ENCODE data around the gene L1CAM. TPM values are rescaled to one million over a fixed set of nuclear protein-coding genes. Genes with fewer than 3 reads are reported as not detected.
A peak's percentile ranks its signal among the peaks of the same experiment; 100 is the strongest.

The L1CAM gene
- total and polyA plus RNA-seq, 2 donors (not counting 1 experiment from before 2014, with no cell fraction given) = 9.4 to 19.9 TPM

DNA sequence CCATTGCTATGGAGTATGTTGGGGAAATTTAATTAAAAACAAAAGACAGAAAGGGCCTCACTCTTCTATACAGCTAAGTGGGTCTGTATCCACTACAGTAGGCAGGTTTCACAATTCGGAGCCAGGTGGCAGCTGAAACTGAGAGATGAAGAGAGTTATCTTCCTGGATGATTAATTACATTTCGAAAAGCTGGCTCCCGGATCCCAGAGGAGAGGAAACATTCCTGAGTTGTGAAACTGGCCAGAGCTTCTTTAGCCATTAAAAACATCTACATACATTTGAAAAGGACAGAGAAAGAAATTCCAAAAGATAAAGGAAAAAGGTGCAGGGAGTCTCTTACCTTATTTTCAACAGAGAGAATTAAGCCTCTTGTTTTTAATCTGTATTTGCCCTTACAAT lies 40.1 kb downstream of the L1CAM start:
- H3K9me3 Mint-ChIP-seq (ENCODE audit: insufficient read depth) = no peaks in the 10 kb centered on the region
- ChIA-PET POLR2A (no interaction called here), CTCF (no interaction called here)
- H3K4me1 Mint-ChIP-seq = peaks cover 13% of the 10 kb centered on the region
- Histone ChIP-seq H3K27me3 (replicated peaks in 1 of 4; ENCODE audit: control extremely low read depth in 1 of 4, control insufficient read depth in 3 of 4, insufficient read depth in 4 of 4, low read length in 3 of 4) (no peaks in the 10 kb centered on the region), H4K20me1 (ENCODE audit: control insufficient read depth, insufficient read depth, low read length, poor library complexity, severe bottlenecking) (no peaks in the 10 kb centered on the region), H3K4me1 (ENCODE audit: control insufficient read depth in 2 of 2, insufficient read depth in 2 of 2, low read length in 2 of 2) (peaks cover 13 to 19% of the 10 kb centered on the region in 2 donors), H3K79me2 (ENCODE audit: control insufficient read depth, insufficient read depth, low read length) (no peaks in the 10 kb centered on the region), H3K36me3 (replicated peaks in 1 of 2; ENCODE audit: control extremely low read depth in 1 of 2, control insufficient read depth in 1 of 2, extremely low read depth in 1 of 2, insufficient read depth in 2 of 2, low read length in 1 of 2) (no peaks in the 10 kb centered on the region), H3K4me3 (ENCODE audit: control extremely low read depth in 1 of 5, extremely low read depth in 1 of 5, insufficient read depth in 1 of 5, low read depth in 2 of 5, low read length in 4 of 5) (no peak overlapping the region), H2AFZ (ENCODE audit: insufficient read depth, low read depth, low read length, poor library complexity, severe bottlenecking) (no peak overlapping the region), H3K9me3 (ENCODE audit: control extremely low read depth in 1 of 3, control insufficient read depth in 2 of 3, insufficient read depth in 1 of 3, low read length in 2 of 3) (no peaks in the 10 kb centered on the region), H3K27ac (ENCODE audit: low read length in 2 of 2) (no peak overlapping the region), H3K9ac (ENCODE audit: low read length) (no peak overlapping the region), H3K4me2 (replicated peaks; ENCODE audit: low read depth, low read length, poor library complexity, severe bottlenecking) (no peak overlapping the region)
- no peak overlapping the region for H3K27ac Mint-ChIP-seq
- intact Hi-C loops (cut with micrococcal nuclease) = no loop called here
- ATAC-seq (ENCODE audit: low read depth) = no peak
- peaks cover 22% of the 10 kb centered on the region for H3K27me3 Mint-ChIP-seq
- H3K4me3 Mint-ChIP-seq = no peak overlapping the region
- TF ChIP-seq EZH2 (IDR thresholded peaks at IDR 0.05; ENCODE audit: borderline replicate concordance, insufficient read depth, low read depth, low read length, poor library complexity, severe bottlenecking) = no peak
- no peak for DNase-seq
- WGBS (ENCODE audit: insufficient coverage) = no CpG with 5 or more reads among the region's 3 CpGs

DNA sequence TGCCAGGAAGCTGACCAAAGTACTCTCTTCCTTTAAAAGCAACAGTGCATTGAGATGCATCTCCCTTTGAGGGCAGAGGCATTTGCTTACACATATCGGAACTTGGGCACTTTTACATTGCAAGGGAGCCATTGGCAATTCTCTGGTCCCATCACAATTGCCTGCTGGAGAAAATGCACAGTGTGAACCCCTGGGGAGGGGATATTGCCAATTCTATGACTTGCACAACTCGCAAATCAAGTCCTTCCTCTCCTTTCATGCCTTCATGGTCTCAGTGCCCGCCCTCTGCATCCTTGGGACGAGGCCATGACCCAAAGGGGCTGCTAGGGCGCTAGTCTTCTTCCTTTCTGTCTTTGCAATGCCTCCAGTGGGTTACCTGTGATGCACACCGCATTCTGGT lies 40.8 kb downstream of the L1CAM start:
- no peak for TF ChIP-seq EZH2 (IDR thresholded peaks at IDR 0.05; ENCODE audit: borderline replicate concordance, insufficient read depth, low read depth, low read length, poor library complexity, severe bottlenecking)
- ATAC-seq (ENCODE audit: low read depth) = no peak
- H3K9me3 Mint-ChIP-seq (ENCODE audit: insufficient read depth) = no peaks in the 10 kb centered on the region
- H3K27ac Mint-ChIP-seq = no peak overlapping the region
- H3K79me2 ChIP-seq (ENCODE audit: control insufficient read depth, insufficient read depth, low read length) = no peaks in the 10 kb centered on the region
- ChIA-PET CTCF (no interaction called here), POLR2A (no interaction called here)
- DNase-seq = no peak
- no peak overlapping the region for H3K4me3 Mint-ChIP-seq
- no CpG with 5 or more reads among the region's 6 CpGs for WGBS (ENCODE audit: insufficient coverage)
- H3K27ac ChIP-seq (ENCODE audit: low read length in 2 of 2) = no peak overlapping the region
- H3K27me3 Mint-ChIP-seq = peaks cover 19% of the 10 kb centered on the region
- no peak overlapping the region for H3K9ac ChIP-seq (ENCODE audit: low read length)
- intact Hi-C loops (cut with micrococcal nuclease) = no loop called here
- peak overlapping the region; percentile 38 for H3K4me2 ChIP-seq (replicated peaks; ENCODE audit: low read depth, low read length, poor library complexity, severe bottlenecking)
- peaks cover 13% of the 10 kb centered on the region for H3K4me1 Mint-ChIP-seq
- H3K4me1 ChIP-seq (ENCODE audit: control insufficient read depth in 2 of 2, insufficient read depth in 2 of 2, low read length in 2 of 2) = peaks cover 13 to 19% of the 10 kb centered on the region in 2 donors
- H4K20me1 ChIP-seq (ENCODE audit: control insufficient read depth, insufficient read depth, low read length, poor library complexity, severe bottlenecking) = no peaks in the 10 kb centered on the region
- no peaks in the 10 kb centered on the region for H3K36me3 ChIP-seq (replicated peaks in 1 of 2; ENCODE audit: control extremely low read depth in 1 of 2, control insufficient read depth in 1 of 2, extremely low read depth in 1 of 2, insufficient read depth in 2 of 2, low read length in 1 of 2)
- no peak overlapping the region for H3K4me3 ChIP-seq (ENCODE audit: control extremely low read depth in 1 of 5, extremely low read depth in 1 of 5, insufficient read depth in 1 of 5, low read depth in 2 of 5, low read length in 4 of 5)
- H2AFZ ChIP-seq (ENCODE audit: insufficient read depth, low read depth, low read length, poor library complexity, severe bottlenecking) = no peak overlapping the region
- H3K9me3 ChIP-seq (ENCODE audit: control extremely low read depth in 1 of 3, control insufficient read depth in 2 of 3, insufficient read depth in 1 of 3, low read length in 2 of 3) = no peaks in the 10 kb centered on the region
- no peaks in the 10 kb centered on the region for H3K27me3 ChIP-seq (replicated peaks in 1 of 4; ENCODE audit: control extremely low read depth in 1 of 4, control insufficient read depth in 3 of 4, insufficient read depth in 4 of 4, low read length in 3 of 4)
